Measurements from ENCODE around the gene VPS45.
"Not testable (repeated sequence)": the region's sequence is repeated elsewhere in the genome, so short reads cannot be mapped to it uniquely, and the experiment has no call there.

Gene VPS45, protein sequence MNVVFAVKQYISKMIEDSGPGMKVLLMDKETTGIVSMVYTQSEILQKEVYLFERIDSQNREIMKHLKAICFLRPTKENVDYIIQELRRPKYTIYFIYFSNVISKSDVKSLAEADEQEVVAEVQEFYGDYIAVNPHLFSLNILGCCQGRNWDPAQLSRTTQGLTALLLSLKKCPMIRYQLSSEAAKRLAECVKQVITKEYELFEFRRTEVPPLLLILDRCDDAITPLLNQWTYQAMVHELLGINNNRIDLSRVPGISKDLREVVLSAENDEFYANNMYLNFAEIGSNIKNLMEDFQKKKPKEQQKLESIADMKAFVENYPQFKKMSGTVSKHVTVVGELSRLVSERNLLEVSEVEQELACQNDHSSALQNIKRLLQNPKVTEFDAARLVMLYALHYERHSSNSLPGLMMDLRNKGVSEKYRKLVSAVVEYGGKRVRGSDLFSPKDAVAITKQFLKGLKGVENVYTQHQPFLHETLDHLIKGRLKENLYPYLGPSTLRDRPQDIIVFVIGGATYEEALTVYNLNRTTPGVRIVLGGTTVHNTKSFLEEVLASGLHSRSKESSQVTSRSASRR

DNA sequence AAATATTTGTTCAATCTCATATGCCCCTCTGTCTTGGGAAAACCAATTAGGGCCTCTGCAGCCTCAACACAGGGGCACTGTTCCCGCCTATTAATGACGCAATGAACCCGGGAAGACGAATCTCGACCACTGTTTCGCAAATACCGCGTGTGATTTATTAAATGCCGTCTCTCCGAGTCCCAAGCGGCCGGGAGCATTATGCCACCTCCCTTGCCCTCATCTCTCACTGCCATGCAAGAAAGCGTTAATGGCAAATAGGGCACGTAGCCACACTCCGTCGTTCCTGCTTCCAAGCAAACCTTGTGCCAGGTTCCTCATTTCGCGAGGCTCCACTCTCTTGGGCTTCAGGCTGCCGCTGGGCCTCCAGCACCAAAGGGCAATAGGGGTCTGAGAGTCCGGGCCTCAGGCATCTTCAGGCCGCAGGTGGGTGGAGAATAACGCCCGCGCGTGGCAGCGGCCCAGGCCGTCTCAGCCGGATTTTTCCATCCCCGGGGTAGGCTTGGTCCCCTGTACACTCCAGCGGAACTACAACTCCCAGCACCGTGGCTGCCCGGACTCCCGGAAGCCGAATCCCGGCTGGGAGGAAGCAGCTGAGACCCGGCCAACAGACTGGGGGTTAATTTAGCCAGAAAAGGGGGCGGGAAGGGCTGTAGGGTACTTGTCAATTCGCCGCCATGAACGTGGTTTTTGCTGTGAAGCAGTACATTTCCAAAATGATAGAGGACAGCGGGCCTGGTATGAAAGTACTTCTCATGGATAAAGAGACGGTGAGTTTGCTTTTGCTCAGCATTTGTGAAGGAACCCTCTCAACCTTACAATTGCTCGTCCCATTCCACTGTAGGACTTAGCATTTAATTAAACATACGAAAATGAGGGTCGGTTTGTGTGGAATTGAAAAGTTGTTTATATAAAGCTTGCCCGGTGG is at the start of gene VPS45:
TSS of gene VPS45 (plus strand) at position 593 of the 925 bp plus-strand sequence. CDS start at position 675, 82 bp downstream.
- DNase-seq (ENCODE audit: low spot score): peak; percentile 90

DNA sequence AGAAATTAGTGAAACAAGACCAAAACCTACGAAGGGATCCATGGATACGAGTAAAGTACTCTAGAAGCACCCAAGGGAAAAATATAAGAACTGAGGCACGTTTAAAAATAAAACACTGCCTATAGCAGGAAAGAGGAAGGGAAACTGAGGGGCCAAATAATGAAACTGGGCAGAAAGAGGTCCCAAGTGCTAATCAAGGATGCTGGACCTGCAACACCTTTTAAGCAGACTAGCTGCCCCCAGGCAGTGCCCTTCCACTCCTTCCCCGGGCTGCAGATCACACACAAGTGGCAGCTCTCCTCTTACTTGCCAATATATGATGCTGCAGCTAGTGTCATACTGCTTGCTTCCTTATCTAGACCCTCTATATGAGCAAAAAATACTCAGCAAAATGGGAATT is 49.4 kb upstream of the VPS45 start:
- no peak for DNase-seq (ENCODE audit: low spot score)

DNA sequence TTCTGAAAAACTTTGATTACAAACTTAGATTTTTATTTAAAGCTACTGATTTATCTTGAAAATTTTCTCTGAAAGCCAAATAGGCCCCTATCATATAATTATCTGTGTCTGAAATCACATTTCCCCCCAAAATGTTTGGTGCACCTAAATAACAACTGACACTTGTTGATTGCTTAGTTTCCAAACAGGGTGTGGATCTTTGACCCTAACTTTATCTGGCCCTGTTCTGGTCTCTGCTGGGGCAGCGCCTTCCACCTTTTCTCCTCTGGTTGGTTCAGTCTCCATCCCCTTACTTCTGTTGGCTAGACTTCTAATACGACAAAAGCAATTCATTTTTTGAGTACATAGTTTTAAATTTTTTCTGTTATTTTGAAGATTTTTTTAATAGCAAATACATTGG is 46.9 kb upstream of the VPS45 start:
- no peak for DNase-seq (ENCODE audit: low spot score)

DNA sequence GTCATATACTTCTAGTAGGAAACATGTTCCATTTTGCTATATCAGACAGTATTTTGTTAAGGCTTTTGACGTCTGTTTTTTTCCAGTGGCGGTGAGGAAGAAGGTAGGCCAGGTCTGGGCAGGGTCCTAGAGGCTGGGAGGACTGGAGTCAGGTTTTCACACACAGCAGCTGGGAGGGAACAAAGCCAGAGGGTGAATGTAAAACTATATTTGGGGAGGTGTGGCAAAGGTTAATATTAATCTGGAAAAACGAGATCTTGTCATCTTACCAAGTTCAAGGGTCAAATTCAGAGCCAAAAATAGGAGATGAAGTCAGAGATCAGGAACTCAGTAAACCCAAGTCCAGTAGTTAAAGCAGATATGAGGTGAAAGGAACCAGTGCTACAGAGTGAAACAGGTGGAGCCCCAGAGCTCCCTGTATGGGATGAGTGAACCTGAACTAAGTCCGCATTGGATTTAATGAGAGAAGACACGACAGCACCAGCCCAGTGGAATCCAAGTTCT is 46.3 kb upstream of the VPS45 start:
- peak; percentile 76 for DNase-seq (ENCODE audit: low spot score)

- peak; percentile 71 for DNase-seq (ENCODE audit: low spot score)
These were observed 45.2 kb upstream of the VPS45 start for GRCh38 chr1:150022357-150022756.

DNA sequence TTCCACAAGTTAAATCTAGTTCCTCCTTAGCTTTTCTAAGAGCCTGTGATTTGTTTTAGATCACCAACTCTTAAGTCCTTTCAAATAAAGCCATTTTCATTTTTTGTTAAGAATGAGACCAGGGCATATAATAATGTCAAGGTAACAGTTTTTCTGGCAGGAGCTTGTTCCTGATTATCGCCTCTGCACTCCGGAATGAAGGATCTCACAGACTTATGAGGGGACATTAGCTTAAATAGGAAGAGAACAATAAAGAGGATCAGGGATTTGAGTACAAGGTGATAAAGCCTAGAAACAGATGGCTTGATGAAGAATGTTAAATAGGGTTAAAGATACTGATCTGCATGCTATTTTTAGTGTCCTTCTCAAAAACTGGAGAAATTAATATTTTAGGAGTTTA is 43.4 kb upstream of the VPS45 start:
- no peak for DNase-seq (ENCODE audit: low spot score)

DNA sequence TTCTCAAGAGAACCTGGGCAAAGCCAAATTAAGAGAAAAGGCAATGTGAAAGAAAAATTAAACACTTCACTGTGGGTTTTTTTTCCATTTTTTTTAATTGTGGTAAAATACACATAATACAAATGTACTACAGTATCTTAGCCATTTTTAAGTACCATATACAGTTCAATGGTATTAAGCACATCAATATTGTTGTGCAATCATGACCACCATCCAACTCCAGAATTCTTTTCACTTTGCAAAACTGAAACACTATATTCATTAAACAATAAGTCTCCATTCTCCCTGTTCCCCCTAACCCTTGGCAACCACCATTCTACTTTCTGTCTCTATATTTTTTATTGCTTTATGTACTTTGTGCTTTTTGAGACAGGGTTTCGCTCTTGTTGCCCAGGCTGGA is 39.3 kb upstream of the VPS45 start:
- no peak for DNase-seq (ENCODE audit: low spot score)

DNA sequence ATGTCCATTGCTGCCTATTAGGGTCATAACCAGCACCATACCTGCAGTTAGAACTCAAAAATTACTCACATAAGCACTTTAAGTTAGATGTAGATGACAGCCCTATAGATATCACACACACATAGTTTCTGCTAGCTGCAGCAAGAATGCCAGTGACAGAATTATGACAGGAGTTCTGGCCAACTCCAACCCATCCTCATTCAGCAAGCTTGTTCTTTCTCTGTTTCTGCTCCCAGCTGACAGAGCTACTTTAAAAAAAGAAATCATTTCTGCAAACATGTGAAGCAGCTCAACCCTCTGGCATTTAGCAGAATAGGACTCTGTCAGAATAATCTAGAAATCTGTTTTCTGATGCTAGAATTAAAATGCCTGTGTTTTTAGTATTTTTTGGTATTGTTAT is 33.2 kb upstream of the VPS45 start:
- DNase-seq (ENCODE audit: low spot score): no peak

- DNase-seq (ENCODE audit: low spot score): no peak
These were observed 17.6 kb upstream of the VPS45 start for GRCh38 chr1:150049926-150050325.

DNA sequence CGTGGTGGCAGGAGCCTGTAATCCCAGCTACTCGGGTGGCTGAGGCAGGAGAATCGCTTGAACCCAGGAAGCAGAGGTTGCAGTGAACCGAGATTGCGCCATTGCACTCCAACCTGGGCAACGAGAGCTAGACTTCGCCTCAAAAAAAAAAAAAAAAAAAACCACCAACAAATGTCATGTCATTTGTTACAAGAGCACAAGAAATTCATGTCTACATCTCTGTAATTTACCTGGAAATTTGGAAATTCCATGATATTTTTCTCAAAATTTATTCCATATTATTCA is 16.5 kb upstream of the VPS45 start:
- no peak for DNase-seq (ENCODE audit: low spot score)

DNA sequence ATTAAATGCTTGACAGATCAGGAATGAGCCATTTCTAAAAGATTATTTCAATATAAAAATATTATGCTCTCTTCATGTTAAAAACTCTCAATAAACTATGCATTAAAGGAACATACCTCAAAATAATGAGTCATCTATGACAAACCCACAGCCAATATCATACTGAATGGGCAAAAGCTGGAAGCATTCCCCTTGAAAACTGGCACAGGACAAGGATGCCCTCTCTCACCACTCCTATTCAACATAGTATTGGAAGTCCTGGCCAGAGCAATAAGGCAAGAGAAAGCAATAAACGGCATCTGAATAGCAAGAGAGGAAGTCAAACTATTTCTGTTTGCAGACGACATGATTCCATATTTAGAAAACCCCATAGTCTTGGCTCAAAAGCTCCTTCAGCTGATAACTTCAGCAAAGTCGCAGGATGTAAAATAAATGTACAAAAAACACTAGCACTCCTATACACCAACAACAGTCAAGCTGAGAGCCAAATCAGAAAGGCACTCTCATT is 15.6 kb upstream of the VPS45 start:
- not testable (repeated sequence) for DNase-seq (ENCODE audit: low spot score)

DNA sequence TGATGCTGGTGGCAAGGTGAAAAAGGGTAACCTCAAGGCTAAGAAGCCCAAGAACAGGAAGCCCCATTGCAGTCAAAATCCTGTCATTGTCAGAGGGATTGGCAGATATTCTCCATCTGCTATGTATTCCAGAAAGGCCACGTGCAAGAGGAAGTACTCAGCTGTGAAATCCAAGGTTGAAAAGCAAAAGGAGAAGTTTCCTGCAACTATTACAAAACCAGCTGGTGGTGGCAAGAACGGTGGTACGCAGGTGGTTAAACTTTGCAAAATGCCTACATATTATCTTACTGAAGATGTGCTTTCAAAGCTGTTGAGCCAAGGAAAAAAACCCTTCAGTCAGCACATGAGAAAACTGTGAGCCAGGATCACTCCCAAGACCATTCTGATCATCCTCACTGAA is 13.7 kb upstream of the VPS45 start:
- DNase-seq (ENCODE audit: low spot score): no peak

DNA sequence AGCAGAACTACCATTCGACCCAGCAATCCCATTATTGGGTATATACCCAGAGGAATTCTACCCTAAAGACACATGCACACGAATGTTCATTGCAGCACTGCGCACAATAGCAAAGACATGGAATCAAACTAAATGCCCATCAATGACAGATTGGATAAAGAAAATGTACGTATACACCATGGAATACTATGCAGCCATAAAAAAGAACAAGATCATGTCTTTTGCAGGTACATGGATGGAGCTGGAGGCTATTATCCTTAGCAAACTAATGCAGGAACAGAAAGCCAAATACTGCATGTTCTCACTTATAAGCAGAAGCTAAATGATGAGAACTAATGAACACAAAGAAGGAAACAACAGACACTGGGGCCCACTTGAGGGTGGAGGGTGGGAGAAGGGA is 12.1 kb upstream of the VPS45 start:
- DNase-seq (ENCODE audit: low spot score): not testable (repeated sequence)

GRCh38 chr1:150056407-150056806 is 11.2 kb upstream of the VPS45 start:
- no peak for DNase-seq (ENCODE audit: low spot score)

DNA sequence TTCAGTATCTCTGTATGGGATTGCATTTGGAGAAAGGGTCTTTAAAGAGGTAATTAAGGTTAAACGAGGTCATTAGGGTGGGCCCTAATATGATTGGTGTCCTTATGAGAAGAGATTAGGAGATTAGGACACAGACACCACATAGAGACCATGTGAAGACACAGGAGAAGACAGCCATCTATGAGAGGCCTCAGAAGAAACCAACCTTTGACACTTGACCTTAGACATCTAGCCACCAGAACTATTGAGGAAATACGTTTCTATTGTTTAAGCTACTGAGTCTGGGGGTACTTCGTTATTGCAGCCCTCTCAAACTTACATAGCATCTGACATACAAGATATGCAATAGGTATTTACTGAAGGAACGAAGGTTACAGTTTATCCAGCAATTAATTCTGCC is 7.3 kb upstream of the VPS45 start:
- no peak for DNase-seq (ENCODE audit: low spot score)

DNA sequence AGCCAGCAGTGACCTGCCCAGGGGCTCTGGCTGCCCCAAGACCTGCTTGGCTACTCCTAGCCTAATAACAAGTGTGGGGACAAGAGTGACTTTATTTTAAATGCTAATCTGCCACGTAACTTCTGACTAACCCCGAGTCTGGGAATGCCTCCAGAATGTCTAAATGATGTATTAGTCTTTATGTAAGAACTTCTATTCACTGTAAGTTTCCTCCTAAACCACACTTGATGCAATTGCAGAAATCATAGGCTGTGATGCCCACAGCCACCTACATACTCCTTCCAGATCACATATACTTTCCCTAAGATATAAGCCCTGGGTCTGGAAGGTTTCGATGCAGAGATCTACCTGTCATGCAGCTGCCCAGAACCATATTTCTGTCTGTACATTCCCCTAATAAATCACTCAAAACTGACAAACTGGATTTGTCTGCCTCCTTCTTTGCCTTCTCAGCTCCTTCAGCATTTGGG is 5.9 kb upstream of the VPS45 start:
- no peak for DNase-seq (ENCODE audit: low spot score)

- no peak for DNase-seq (ENCODE audit: low spot score)
These were observed 5.5 kb upstream of the VPS45 start for GRCh38 chr1:150062113-150062512.

GRCh38 chr1:150065184-150065871 is 2.2 kb upstream of the VPS45 start:
- DNase-seq (ENCODE audit: low spot score): peak; percentile 50

- no peak for DNase-seq (ENCODE audit: low spot score)
These were observed 1.2 kb upstream of the VPS45 start for GRCh38 chr1:150066328-150066727.

DNA sequence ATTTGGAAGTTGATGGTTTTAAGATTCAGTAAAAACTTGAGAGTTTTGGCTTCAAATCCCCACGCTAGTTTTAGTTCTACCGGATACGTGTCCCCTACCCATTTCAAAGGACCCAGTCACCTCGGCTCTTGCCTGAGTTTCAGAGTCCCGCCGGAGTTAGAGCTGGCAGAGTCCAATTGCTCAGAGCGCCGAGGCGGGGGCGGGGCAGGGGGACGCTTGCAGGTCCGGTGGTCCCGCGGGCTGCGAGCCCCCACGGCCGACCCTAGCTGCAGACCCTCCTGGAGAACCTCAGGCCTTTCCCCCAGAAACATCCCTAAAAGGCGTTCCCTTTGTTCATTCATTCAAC is 765 bp upstream of the VPS45 start:
- DNase-seq (ENCODE audit: low spot score): peak; percentile 42

GRCh38 chr1:150068109-150068435 is 496 bp downstream of the VPS45 start:
- DNase-seq (ENCODE audit: low spot score): no peak

GRCh38 chr1:150069923-150070322 is 2.3 kb downstream of the VPS45 start:
- no peak for DNase-seq (ENCODE audit: low spot score)
